Gastrocnemius medialis (tissue), 4 donors: ENCODE measurements around the gene TAF1C. TPM values are rescaled to one million over a fixed set of nuclear protein-coding genes. Genes with fewer than 3 reads are reported as not detected.

Source experiments
- ATAC-seq, 2 donors: fragments of 150-250 bp; one replicate each; pipeline ENCODE4 v1.9.1; 2016
- DNase-seq, 2 donors: peaks; one replicate each; pipeline ENCODE4 v3.0.0-alpha.2; 2019
- H3K27ac ChIP-seq, 4 donors: fragments of 200-600 bp; sonication (generic); 1 replicate in 1 of 4; 2 replicates in 3 of 4; pipeline ENCODE4 v1.5.1; 2016 to 2018; ENCODE audit warnings: mild to moderate bottlenecking in 2 of 4, moderate library complexity in 1 of 4
- H3K27me3 ChIP-seq, 3 donors: fragments of 200-600 bp; sonication (generic) in 2 of 3; 1 replicate in 1 of 3; 2 replicates in 2 of 3; pipeline versions ENCODE4 v1.5.1 to v1.6.0; 2016 to 2019; ENCODE audit warnings: mild to moderate bottlenecking in 1 of 3, moderate library complexity in 1 of 3
- H3K36me3 ChIP-seq, 2 donors: fragments of 200-600 bp; sonication (generic) in 1 of 2; one replicate each; pipeline ENCODE4 v1.5.1; 2017 to 2018
- H3K4me1 ChIP-seq, 2 donors: fragments of 200-600 bp; sonication (generic) in 1 of 2; one replicate each; pipeline ENCODE4 v1.5.1; 2016 to 2017; ENCODE audit warnings: mild to moderate bottlenecking in 2 of 2
- H3K4me3 ChIP-seq, 4 donors: fragments of 200-600 bp; sonication (generic) in 3 of 4; 1 replicate in 1 of 4; 2 replicates in 3 of 4; pipeline ENCODE4 v1.5.1; 2016 to 2019; ENCODE audit warnings: mild to moderate bottlenecking in 2 of 4
- H3K9me3 ChIP-seq, 3 donors: fragments of 200-600 bp; sonication (generic) in 2 of 3; 1 replicate in 1 of 3; 2 replicates in 2 of 3; pipeline ENCODE4 v1.5.1; 2016 to 2019
- POLR2A ChIP-seq, 2 donors: fragments of 450-650 bp; IDR thresholded peaks; one replicate each; pipeline ENCODE4 v1.6.1; 2017; ENCODE audit warnings: antibody characterized with exemption in 2 of 2, mild to moderate bottlenecking in 2 of 2, moderate library complexity in 2 of 2
- in situ Hi-C, 4 donors: fragments of 200-750 bp; cut with MboI; loops; one replicate each; pipeline versions ENCODE4 v1.15.0 to v1.8.0; 2017; ENCODE audit warnings: low sequenced_read_pairs in 4 of 4
- intact Hi-C: fragments of 100-400 bp; cut with DNase I; formaldehyde crosslinking; loops from one replicate; pipeline ENCODE4 v1.15.1; 2023; ENCODE audit warnings: low total_unique reads
- total RNA-seq, 4 donors: library from RNA; depleted of rRNA; stranded (reverse); fragments of >200 nt; gene quantifications; one replicate each; pipeline versions ENCODE4 v1.1.0 to v1.2.3, GENCODE V29; 2016
- TF ChIP-seq, protein P1 (sequence below), 5 experiments: fragments of 450-650 bp in 3 of 5; fragments of 200-600 bp in 2 of 5; sonication (generic) in 2 of 5; IDR thresholded peaks in 4 of 5; conservative IDR thresholded peaks in 1 of 5; 1 replicate in 4 of 5; 2 replicates in 1 of 5; pipeline ENCODE4 v1.5.1; 2016 to 2019; ENCODE audit warnings: antibody characterized with exemption in 5 of 5, mild to moderate bottlenecking in 3 of 5, moderate library complexity in 3 of 5

TAF1C gene
- total RNA-seq, 4 donors from 2014 or later = 6.8 to 35.5 (median 12.3) TPM

DNA sequence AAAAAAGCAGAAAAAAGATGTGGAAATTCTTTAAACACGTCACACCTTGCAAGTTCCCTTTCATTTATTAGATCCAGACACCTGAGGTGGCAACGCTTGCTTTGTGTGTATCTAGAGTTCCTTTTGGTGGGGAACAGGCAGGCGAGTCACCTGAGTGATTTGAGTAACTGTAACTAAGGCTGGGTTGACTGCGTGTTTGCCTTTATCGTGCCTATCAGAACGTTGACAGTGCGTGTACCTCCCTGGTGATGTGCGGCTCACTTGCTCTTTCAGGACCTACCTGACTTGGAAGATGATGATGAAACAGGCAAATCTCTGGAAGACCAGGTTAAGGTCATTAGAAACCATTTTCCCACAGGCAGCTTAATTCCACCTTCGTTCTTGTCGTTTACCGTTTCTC lies 12.5 kb downstream of the TAF1C start:
- ATAC-seq (no peak), DNase-seq (no peak)
- no peaks in the 10 kb centered on the region for H3K9me3 ChIP-seq
- no peak overlapping the region for H3K4me3 ChIP-seq
- H3K27ac ChIP-seq = no peak overlapping the region
- peaks cover 0 to 13% of the 10 kb centered on the region in 2 donors for H3K36me3 ChIP-seq
- intact Hi-C loops = no loop called here
- no peak for TF ChIP-seq POLR2A (IDR thresholded peaks at IDR 0.05)
- TF ChIP-seq, protein P1, sequence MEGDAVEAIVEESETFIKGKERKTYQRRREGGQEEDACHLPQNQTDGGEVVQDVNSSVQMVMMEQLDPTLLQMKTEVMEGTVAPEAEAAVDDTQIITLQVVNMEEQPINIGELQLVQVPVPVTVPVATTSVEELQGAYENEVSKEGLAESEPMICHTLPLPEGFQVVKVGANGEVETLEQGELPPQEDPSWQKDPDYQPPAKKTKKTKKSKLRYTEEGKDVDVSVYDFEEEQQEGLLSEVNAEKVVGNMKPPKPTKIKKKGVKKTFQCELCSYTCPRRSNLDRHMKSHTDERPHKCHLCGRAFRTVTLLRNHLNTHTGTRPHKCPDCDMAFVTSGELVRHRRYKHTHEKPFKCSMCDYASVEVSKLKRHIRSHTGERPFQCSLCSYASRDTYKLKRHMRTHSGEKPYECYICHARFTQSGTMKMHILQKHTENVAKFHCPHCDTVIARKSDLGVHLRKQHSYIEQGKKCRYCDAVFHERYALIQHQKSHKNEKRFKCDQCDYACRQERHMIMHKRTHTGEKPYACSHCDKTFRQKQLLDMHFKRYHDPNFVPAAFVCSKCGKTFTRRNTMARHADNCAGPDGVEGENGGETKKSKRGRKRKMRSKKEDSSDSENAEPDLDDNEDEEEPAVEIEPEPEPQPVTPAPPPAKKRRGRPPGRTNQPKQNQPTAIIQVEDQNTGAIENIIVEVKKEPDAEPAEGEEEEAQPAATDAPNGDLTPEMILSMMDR (IDR thresholded peaks at IDR 0.05 in 4 of 5, conservative IDR thresholded peaks at IDR 0.05 in 1 of 5) = no peak
- H3K27me3 ChIP-seq = no peaks in the 10 kb centered on the region
- peaks cover 0 to 5% of the 10 kb centered on the region in 2 donors for H3K4me1 ChIP-seq
- in situ Hi-C loops = loop anchor here in 2 of 4 donors (10.0 to 25.0 kb wide), 2 partner anchors 90 to 212 kb away; partner anchors contain the start of genes NECAB2 (in 1 of the 2) and OSGIN1 (in 1 of the 2)

- intact Hi-C loops = no loop called here
- DNase-seq (no peak), ATAC-seq (no peak)
- Histone ChIP-seq H3K9me3 (no peaks in the 10 kb centered on the region), H3K4me1 (no peaks in the 10 kb centered on the region), H3K36me3 (no peaks in the 10 kb centered on the region), H3K4me3 (no peak overlapping the region), H3K27me3 (peaks cover 0 to 4% (median 4%) of the 10 kb centered on the region in 3 donors), H3K27ac (no peak overlapping the region)
- in situ Hi-C loops = loop anchor here in 2 of 4 donors (10.0 to 25.0 kb wide), 2 partner anchors 85 to 208 kb away; partner anchors contain the start of genes NECAB2 (in 1 of the 2) and OSGIN1 (in 1 of the 2)
- TF ChIP-seq, protein P1 (IDR thresholded peaks at IDR 0.05 in 4 of 5, conservative IDR thresholded peaks at IDR 0.05 in 1 of 5) = no peak
- TF ChIP-seq POLR2A (IDR thresholded peaks at IDR 0.05) = no peak
These were observed 17.0 kb downstream of the TAF1C start for GRCh38 chr16:84169765-84170310.

DNA sequence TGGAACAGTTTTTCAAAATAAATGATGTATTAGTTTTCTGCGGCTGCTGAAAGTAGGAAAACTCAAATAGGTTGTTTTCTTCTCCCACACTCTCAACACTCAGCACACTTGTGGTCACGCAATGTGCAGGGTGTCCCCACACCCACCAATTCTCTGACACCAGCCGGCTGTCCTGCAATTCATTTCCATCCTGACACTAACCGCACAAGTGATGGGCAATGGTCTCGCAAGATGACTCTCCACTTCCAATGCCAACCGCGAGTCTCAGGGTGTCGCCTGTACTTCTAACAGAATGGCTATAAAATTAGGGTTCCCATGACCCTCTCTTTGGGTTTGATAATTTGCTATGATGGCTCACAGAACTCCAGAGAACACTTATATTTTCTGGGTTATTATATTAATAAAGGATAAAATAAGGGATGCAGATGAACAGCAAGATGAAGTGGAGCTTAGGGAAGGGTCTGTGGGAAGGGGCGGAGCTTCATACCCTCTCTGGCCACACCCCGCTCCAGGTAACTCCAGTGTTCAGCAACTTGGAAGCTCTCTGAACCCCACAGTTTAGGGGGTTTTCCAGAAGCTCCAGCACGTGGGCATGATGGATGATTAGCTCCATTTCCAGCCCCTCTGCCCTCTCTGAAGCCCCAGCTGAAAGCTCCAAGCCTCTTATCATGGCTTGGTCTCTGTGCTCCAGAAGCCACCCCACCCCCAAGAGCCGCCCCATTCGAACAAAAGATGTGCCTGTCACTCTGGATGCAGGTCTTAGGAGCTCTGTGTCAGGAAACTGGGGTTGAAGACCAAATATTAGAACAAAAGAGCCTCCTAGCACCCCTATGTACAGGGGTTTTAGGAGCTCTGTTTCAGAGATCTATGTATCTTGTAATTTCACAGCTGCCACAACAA lies 19.8 kb downstream of the TAF1C start:
- H3K27me3 ChIP-seq = peaks cover 0 to 4% (median 4%) of the 10 kb centered on the region in 3 donors
- no peaks in the 10 kb centered on the region for H3K4me1 ChIP-seq
- H3K27ac ChIP-seq = no peak overlapping the region
- H3K9me3 ChIP-seq = no peaks in the 10 kb centered on the region
- no peak overlapping the region for H3K4me3 ChIP-seq
- in situ Hi-C loops = loop anchor here in 1 of 4 donors (25.0 kb wide), 1 partner anchor 205 kb away; the partner anchor contains the start of genes NECAB2 and OSGIN1
- intact Hi-C loops = no loop called here
- no peak for ATAC-seq
- TF ChIP-seq POLR2A (IDR thresholded peaks at IDR 0.05) = no peak
- no peak for DNase-seq
- no peaks in the 10 kb centered on the region for H3K36me3 ChIP-seq

DNA sequence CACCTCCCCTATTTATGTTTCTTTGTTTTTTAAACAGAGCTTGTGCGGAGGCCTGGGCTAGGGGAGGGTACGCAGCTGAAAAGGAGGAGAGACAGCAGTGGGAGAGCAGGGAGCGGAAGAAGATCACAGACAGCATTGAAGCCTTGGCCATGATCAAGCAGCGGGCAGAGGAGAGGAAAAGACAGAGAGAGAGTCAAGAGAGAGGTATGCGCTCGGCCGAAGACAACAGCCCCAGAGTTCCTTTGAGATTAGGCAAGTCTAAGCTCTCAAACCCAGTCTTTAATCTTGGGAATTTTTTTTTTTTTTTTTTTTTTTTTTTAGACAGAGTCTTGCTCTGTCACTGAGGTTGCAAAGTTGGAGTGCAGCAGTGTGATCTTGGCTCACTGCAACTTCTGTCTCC lies 21.1 kb downstream of the TAF1C start:
- in situ Hi-C loops (loop anchor here in 1 of 4 donors (25.0 kb wide), 1 partner anchor 203 kb away; the partner anchor contains the start of genes NECAB2 and OSGIN1), intact Hi-C loops (no loop called here)
- ATAC-seq (no peak), DNase-seq (no peak)
- TF ChIP-seq, protein P1 (IDR thresholded peaks at IDR 0.05 in 4 of 5, conservative IDR thresholded peaks at IDR 0.05 in 1 of 5) = no peak
- TF ChIP-seq POLR2A (IDR thresholded peaks at IDR 0.05) = no peak
- H3K36me3 ChIP-seq = no peaks in the 10 kb centered on the region
- no peak overlapping the region for H3K27ac ChIP-seq
- H3K9me3 ChIP-seq = no peaks in the 10 kb centered on the region
- peaks cover 3 to 4% (median 4%) of the 10 kb centered on the region in 3 donors for H3K27me3 ChIP-seq
- H3K4me3 ChIP-seq = no peak overlapping the region
- H3K4me1 ChIP-seq = no peaks in the 10 kb centered on the region

DNA sequence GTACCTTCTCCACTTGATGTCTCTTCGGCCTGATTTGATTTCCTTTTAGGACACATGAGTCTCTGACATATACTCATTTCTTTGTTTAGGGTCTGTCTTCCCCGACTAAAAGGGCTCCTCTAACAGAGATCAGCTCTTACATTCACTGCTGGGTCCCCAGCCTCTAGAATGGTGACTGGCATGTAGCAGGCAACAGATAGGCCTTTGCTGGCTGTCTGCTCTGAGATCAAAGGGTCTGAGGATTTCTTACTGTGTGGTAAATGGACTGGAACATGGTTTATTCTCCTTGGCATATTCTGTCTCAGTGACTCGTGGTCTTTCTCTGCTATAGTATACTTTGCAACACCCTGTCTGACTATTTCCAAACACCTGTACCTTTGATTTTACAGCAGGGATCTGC lies 25.1 kb downstream of the TAF1C start:
- no peaks in the 10 kb centered on the region for H3K9me3 ChIP-seq
- peaks cover 0 to 12% (median 3%) of the 10 kb centered on the region in 3 donors for H3K27me3 ChIP-seq
- no peaks in the 10 kb centered on the region for H3K36me3 ChIP-seq
- in situ Hi-C loops (loop anchor here in 1 of 4 donors (25.0 kb wide), 1 partner anchor 200 kb away; the partner anchor contains the start of genes NECAB2 and OSGIN1), intact Hi-C loops (no loop called here)
- ATAC-seq = no peak
- H3K27ac ChIP-seq = no peak overlapping the region
- DNase-seq = no peak
- TF ChIP-seq, protein P1 (IDR thresholded peaks at IDR 0.05 in 4 of 5, conservative IDR thresholded peaks at IDR 0.05 in 1 of 5) = no peak
- no peak for TF ChIP-seq POLR2A (IDR thresholded peaks at IDR 0.05)
- no peaks in the 10 kb centered on the region for H3K4me1 ChIP-seq
- H3K4me3 ChIP-seq = no peak overlapping the region
